WTC11 (cell line): ENCODE data around the gene CAMK2A. TPM values are rescaled to one million over a fixed set of nuclear protein-coding genes. Genes with fewer than 3 reads are reported as not detected.

Experiments
- ATAC-seq: fragments of 200-7000 bp; cut with Tn5 transposase; 2 replicates; pipeline ENCODE4 v1.10.0; 2021; ENCODE audit warnings: mild to moderate bottlenecking, moderate library complexity
- CTCF ChIA-PET: fragments of 300-600 bp; sonication (Branson Sonifier 250); formaldehyde crosslinking; loops from one replicate; lab custom pipeline; 2021; ENCODE audit warnings: antibody characterized with exemption; lab: Charles Lee
- POLR2A ChIA-PET: fragments of 350-600 bp; sonication (Branson Sonifier 250); formaldehyde crosslinking; loops from one replicate; lab custom pipeline; 2021; ENCODE audit warnings: antibody characterized with exemption; lab: Charles Lee
- DNase-seq: peaks from one replicate; pipeline ENCODE4 v3.0.0; 2021; ENCODE audit warnings: low spot score
- H3K27ac Mint-ChIP-seq: 2 replicates; pipeline ENCODE4 v1.8.0; 2021; ENCODE audit warnings: mixed read lengths
- H3K27me3 Mint-ChIP-seq: 2 replicates; pipeline ENCODE4 v1.8.0; 2021; ENCODE audit warnings: low read depth, mild to moderate bottlenecking, moderate library complexity, mixed read lengths
- H3K36me3 Mint-ChIP-seq: 2 replicates; pipeline ENCODE4 v1.8.0; 2021; ENCODE audit warnings: mixed read lengths
- H3K4me1 Mint-ChIP-seq: 2 replicates; pipeline ENCODE4 v1.8.0; 2022; ENCODE audit warnings: mixed read lengths
- H3K4me3 Mint-ChIP-seq: 2 replicates; pipeline ENCODE4 v1.8.0; 2021; ENCODE audit warnings: mild to moderate bottlenecking, moderate library complexity, mixed read lengths
- H3K9me3 Mint-ChIP-seq: 2 replicates; pipeline ENCODE4 v1.8.0; 2021; ENCODE audit warnings: mixed read lengths
- CREB1 ChIP-seq: sonication (generic); formaldehyde crosslinking; IDR thresholded peaks from 2 replicates; pipeline ENCODE4 v1.8.0; 2023; ENCODE audit warnings: mild to moderate bottlenecking, missing genetic modification reagents
- RELA ChIP-seq: sonication (generic); formaldehyde crosslinking; IDR thresholded peaks from 2 replicates; pipeline ENCODE4 v1.8.1; 2022; ENCODE audit warnings: missing genetic modification reagents, mild to moderate bottlenecking, borderline replicate concordance
- TEAD1 ChIP-seq: sonication (generic); formaldehyde crosslinking; IDR thresholded peaks from 2 replicates; pipeline ENCODE4 v1.8.0; 2022; ENCODE audit warnings: mild to moderate bottlenecking, missing genetic modification reagents
- ZNF232 ChIP-seq: sonication (generic); formaldehyde crosslinking; IDR thresholded peaks from 2 replicates; pipeline ENCODE4 v1.8.0; 2022; ENCODE audit warnings: mild to moderate bottlenecking, missing genetic modification reagents
- ZNF671 ChIP-seq: fragments of 250-450 bp; sonication (Bioruptor Pico); IDR thresholded peaks from 2 replicates; pipeline ENCODE4 v1.8.0; 2021; ENCODE audit warnings: mild to moderate bottlenecking
- total RNA-seq: library from RNA; stranded (reverse); gene quantifications from 3 replicates; pipeline ENCODE4 v1.2.3, GENCODE V29; 2021
- TF ChIP-seq, protein P1 (sequence below): sonication (generic); formaldehyde crosslinking; IDR thresholded peaks from 2 replicates; pipeline ENCODE4 v1.8.0; 2023; ENCODE audit warnings: missing genetic modification reagents
- TF ChIP-seq, protein P2 (sequence below): sonication (generic); formaldehyde crosslinking; IDR thresholded peaks from 2 replicates; pipeline ENCODE4 v1.8.1; 2023; ENCODE audit warnings: mild to moderate bottlenecking, moderate library complexity, missing genetic modification reagents
- TF ChIP-seq, protein P3 (sequence below): sonication (generic); formaldehyde crosslinking; IDR thresholded peaks from 2 replicates; pipeline ENCODE4 v1.8.1; 2022; ENCODE audit warnings: mild to moderate bottlenecking, missing genetic modification reagents, moderate library complexity, borderline replicate concordance
- TF ChIP-seq, protein P4 (sequence below): sonication (generic); formaldehyde crosslinking; IDR thresholded peaks from 2 replicates; pipeline ENCODE4 v1.8.0; 2023; ENCODE audit warnings: missing genetic modification reagents, mild to moderate bottlenecking, borderline replicate concordance
- TF ChIP-seq, protein P5 (sequence below): sonication (generic); formaldehyde crosslinking; IDR thresholded peaks from 2 replicates; pipeline ENCODE4 v1.8.0; 2022; ENCODE audit warnings: mild to moderate bottlenecking, missing genetic modification reagents
- TF ChIP-seq, protein P6 (sequence below): fragments of 250-450 bp; sonication (Bioruptor Pico); conservative IDR thresholded peaks from 2 replicates; pipeline ENCODE4 v1.9.0; 2021; ENCODE audit warnings: mild to moderate bottlenecking

The CAMK2A gene
- total RNA-seq, 1 experiment from 2014 or later, result 0.13 TPM

DNA sequence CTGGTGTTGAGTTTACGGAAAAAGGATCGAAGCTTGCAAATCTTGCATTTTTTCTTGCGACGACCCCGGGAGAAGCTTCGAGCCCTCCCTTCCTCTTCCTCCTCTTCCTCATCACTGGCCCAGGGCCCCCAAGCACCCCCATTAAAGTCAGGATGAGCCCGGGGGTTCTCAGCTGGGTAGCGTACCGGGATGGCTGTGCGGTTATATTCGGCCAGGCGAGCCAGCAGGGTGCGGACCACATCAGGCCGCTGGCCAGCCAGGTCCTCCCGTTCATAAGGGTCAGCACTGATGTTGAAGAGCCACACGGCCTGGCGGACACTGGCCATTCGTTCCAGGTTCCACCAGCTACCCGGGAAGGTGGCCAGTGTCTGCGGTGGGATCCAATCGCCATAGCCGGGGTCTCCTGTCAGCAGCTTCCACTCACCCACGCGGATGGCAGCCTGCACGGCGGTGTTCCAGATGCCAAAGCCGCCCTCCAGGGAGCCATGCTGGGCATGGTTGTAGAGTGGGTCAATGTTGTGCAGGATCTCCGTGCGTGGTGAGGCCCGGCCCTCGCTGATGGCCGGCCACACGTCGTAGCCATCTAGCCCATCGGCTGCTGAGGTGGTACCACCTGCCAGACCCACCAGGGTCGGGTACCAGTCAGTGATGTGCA lies 7.8 kb upstream of the CAMK2A start (continued):
- no peak for TF ChIP-seq RELA (CRISPR knock-in tag)
- TF ChIP-seq ZNF671 (CRISPR knock-in tag), result no peak
- TF ChIP-seq, all 79 proteins: peak for 0

DNA sequence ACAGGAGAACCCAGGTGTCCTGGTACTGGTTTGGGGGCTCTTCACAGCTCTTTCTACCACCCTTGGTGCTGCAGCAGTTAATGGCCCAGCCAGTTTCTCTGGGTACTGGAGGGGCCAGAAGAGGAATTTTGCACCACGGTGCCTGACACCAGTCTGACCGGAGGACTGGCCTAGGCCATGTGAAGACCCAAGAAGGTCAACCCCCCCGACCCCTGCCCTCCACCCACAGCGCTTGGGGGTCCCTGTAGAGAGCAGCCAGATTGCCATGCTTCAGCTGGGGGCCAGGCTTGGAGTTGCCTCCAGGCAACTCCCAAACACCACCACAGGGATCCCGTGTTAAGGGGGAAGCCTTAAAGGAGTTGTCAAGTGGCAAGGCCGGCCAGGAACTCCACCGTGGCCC lies 6.9 kb upstream of the CAMK2A start:
- ChIA-PET CTCF (no interaction called here), POLR2A (no interaction called here)
- H3K27ac Mint-ChIP-seq, result no peak overlapping the region
- H3K4me3 Mint-ChIP-seq, result no peak overlapping the region
- peaks cover 13% of the 10 kb centered on the region for H3K27me3 Mint-ChIP-seq
- no peak for DNase-seq
- H3K9me3 Mint-ChIP-seq, result no peaks in the 10 kb centered on the region
- ATAC-seq, result no peak
- H3K4me1 Mint-ChIP-seq, result peaks cover 25% of the 10 kb centered on the region
- TF ChIP-seq, protein P1, sequence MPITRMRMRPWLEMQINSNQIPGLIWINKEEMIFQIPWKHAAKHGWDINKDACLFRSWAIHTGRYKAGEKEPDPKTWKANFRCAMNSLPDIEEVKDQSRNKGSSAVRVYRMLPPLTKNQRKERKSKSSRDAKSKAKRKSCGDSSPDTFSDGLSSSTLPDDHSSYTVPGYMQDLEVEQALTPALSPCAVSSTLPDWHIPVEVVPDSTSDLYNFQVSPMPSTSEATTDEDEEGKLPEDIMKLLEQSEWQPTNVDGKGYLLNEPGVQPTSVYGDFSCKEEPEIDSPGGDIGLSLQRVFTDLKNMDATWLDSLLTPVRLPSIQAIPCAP, result no peak
- TF ChIP-seq, protein P2, sequence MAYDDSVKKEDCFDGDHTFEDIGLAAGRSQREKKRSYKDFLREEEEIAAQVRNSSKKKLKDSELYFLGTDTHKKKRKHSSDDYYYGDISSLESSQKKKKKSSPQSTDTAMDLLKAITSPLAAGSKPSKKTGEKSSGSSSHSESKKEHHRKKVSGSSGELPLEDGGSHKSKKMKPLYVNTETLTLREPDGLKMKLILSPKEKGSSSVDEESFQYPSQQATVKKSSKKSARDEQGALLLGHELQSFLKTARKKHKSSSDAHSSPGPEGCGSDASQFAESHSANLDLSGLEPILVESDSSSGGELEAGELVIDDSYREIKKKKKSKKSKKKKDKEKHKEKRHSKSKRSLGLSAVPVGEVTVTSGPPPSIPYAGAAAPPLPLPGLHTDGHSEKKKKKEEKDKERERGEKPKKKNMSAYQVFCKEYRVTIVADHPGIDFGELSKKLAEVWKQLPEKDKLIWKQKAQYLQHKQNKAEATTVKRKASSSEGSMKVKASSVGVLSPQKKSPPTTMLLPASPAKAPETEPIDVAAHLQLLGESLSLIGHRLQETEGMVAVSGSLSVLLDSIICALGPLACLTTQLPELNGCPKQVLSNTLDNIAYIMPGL, result no peak
- TF ChIP-seq TEAD1 (no peak), ZNF232 (CRISPR knock-in tag) (no peak), CREB1 (no peak)
- TF ChIP-seq, protein P3, sequence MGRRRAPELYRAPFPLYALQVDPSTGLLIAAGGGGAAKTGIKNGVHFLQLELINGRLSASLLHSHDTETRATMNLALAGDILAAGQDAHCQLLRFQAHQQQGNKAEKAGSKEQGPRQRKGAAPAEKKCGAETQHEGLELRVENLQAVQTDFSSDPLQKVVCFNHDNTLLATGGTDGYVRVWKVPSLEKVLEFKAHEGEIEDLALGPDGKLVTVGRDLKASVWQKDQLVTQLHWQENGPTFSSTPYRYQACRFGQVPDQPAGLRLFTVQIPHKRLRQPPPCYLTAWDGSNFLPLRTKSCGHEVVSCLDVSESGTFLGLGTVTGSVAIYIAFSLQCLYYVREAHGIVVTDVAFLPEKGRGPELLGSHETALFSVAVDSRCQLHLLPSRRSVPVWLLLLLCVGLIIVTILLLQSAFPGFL, result no peak
- TF ChIP-seq, protein P4, sequence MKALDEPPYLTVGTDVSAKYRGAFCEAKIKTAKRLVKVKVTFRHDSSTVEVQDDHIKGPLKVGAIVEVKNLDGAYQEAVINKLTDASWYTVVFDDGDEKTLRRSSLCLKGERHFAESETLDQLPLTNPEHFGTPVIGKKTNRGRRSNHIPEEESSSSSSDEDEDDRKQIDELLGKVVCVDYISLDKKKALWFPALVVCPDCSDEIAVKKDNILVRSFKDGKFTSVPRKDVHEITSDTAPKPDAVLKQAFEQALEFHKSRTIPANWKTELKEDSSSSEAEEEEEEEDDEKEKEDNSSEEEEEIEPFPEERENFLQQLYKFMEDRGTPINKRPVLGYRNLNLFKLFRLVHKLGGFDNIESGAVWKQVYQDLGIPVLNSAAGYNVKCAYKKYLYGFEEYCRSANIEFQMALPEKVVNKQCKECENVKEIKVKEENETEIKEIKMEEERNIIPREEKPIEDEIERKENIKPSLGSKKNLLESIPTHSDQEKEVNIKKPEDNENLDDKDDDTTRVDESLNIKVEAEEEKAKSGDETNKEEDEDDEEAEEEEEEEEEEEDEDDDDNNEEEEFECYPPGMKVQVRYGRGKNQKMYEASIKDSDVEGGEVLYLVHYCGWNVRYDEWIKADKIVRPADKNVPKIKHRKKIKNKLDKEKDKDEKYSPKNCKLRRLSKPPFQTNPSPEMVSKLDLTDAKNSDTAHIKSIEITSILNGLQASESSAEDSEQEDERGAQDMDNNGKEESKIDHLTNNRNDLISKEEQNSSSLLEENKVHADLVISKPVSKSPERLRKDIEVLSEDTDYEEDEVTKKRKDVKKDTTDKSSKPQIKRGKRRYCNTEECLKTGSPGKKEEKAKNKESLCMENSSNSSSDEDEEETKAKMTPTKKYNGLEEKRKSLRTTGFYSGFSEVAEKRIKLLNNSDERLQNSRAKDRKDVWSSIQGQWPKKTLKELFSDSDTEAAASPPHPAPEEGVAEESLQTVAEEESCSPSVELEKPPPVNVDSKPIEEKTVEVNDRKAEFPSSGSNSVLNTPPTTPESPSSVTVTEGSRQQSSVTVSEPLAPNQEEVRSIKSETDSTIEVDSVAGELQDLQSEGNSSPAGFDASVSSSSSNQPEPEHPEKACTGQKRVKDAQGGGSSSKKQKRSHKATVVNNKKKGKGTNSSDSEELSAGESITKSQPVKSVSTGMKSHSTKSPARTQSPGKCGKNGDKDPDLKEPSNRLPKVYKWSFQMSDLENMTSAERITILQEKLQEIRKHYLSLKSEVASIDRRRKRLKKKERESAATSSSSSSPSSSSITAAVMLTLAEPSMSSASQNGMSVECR (CRISPR knock-in tag), result no peak
- TF ChIP-seq, protein P5, sequence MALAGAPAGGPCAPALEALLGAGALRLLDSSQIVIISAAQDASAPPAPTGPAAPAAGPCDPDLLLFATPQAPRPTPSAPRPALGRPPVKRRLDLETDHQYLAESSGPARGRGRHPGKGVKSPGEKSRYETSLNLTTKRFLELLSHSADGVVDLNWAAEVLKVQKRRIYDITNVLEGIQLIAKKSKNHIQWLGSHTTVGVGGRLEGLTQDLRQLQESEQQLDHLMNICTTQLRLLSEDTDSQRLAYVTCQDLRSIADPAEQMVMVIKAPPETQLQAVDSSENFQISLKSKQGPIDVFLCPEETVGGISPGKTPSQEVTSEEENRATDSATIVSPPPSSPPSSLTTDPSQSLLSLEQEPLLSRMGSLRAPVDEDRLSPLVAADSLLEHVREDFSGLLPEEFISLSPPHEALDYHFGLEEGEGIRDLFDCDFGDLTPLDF (CRISPR knock-in tag), result no peak
- TF ChIP-seq, protein P6, sequence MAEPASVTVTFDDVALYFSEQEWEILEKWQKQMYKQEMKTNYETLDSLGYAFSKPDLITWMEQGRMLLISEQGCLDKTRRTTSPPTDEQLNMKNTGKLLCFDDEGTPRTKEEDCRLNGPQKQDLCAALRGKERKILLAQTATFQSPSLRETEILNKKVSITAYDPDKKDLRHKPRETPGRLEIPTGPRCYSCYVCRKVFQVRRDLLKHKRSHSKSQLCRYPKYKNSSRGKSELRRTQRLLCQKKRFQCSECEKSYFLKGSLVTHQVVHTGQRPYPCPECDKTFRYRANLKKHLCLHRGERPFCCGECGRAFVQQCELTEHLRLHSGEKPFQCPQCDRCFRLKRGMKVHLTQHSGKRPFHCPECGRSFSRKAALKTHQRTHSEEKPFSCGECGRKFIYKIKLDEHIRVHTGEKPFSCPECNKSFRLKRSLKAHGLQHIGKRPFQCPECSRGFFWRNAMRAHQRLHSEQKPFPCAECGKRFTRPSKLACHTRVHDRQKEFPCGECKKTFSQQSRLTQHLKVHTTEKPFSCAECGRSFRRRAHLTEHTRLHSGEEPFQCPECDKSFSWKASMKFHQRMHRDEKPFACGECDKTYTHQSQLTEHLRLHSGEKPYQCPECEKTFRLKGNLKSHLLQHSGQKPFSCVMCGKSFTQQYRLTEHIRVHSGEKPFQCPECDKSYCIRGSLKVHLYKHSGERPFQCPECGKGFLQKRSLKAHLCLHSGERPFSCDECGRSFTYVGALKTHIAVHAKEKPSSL, result no peak
- H3K36me3 Mint-ChIP-seq, result no peaks in the 10 kb centered on the region
